GM19240 (cell line): ENCODE data around the gene GNE.

ENCODE experiments used
- DNase-seq: peaks from one replicate; pipeline ENCODE4 v3.0.0; 2011; ENCODE audit warnings: low spot score; ENCODE audit not compliant: insufficient read length

GNE gene

GRCh38 chr9:36169708-36170107 is 88.5 kb downstream of the GNE start:
- no peak for DNase-seq

GRCh38 chr9:36169166-36169565 is 89.1 kb downstream of the GNE start, which contains the start of gene CCIN:
Gene CCIN, plus strand, starts transcription at chr9:36169388. Its CDS starts 115 bp downstream, at chr9:36169503.
- no peak for DNase-seq

- peak; percentile 72 for DNase-seq
Observed at GRCh38 chr9:36166168-36166927, 91.9 kb downstream of the GNE start.

DNA sequence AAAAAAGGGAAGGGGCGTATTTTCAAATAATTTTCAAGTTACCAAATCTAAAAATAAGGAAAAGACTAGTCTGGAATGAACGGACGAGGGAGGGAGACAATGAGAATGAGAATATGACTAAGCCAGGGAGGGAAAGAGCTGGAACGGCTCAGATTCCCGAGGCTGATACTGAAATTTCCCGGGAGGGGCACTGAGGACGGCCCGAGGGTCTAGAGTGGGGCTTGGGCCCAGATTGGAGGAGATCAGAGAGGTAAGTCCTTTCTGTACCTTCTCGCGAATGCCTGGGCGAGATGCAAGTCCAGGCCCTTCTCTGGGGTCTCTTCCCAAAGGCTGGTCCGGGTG is 92.5 kb downstream of the GNE start:
- DNase-seq, result no peak

- no peak for DNase-seq
Observed at GRCh38 chr9:36164989-36165388, 93.3 kb downstream of the GNE start.
